Retinal pigment epithelial cell (primary cell): Measurements from ENCODE around the gene NR3C1.

Source experiments
- DNase-seq: peaks from one replicate; pipeline ENCODE4 v3.0.0-alpha.2; 2010; ENCODE audit warnings: low read depth
- H3K4me3 ChIP-seq: 2 replicates; pipeline ENCODE4 v1.5.1; 2011; ENCODE audit warnings: mild to moderate bottlenecking, low read length, control low read depth, moderate library complexity
- TF ChIP-seq, protein P1 (sequence below): conservative IDR thresholded peaks from 2 replicates; pipeline ENCODE4 v1.5.1; 2011; ENCODE audit warnings: low read depth, low read length, control low read depth, inconsistent platforms

Gene NR3C1

DNA sequence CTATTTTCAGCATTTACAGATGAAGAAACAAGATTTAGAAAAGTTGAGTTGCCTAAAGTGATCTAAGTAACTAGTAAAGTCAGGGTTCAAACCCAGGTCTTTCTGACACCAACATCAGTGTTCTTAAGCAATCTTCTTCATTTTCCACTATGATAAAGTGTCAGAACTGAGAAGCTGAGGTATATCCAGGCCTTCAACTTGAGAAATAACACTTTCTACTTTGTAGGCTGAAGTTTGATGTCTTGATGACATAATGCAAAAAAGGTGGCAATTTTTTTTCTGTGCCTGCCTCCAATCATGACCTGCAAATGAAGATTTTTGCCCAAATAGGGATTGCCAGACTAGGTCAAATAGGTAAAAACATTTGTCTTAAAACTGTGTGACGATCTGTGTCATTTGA, 81.3 kb downstream of the NR3C1 start:
- H3K4me3 ChIP-seq = no peak overlapping the region
- TF ChIP-seq, protein P1, sequence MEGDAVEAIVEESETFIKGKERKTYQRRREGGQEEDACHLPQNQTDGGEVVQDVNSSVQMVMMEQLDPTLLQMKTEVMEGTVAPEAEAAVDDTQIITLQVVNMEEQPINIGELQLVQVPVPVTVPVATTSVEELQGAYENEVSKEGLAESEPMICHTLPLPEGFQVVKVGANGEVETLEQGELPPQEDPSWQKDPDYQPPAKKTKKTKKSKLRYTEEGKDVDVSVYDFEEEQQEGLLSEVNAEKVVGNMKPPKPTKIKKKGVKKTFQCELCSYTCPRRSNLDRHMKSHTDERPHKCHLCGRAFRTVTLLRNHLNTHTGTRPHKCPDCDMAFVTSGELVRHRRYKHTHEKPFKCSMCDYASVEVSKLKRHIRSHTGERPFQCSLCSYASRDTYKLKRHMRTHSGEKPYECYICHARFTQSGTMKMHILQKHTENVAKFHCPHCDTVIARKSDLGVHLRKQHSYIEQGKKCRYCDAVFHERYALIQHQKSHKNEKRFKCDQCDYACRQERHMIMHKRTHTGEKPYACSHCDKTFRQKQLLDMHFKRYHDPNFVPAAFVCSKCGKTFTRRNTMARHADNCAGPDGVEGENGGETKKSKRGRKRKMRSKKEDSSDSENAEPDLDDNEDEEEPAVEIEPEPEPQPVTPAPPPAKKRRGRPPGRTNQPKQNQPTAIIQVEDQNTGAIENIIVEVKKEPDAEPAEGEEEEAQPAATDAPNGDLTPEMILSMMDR = no peak
- no peak for DNase-seq

DNA sequence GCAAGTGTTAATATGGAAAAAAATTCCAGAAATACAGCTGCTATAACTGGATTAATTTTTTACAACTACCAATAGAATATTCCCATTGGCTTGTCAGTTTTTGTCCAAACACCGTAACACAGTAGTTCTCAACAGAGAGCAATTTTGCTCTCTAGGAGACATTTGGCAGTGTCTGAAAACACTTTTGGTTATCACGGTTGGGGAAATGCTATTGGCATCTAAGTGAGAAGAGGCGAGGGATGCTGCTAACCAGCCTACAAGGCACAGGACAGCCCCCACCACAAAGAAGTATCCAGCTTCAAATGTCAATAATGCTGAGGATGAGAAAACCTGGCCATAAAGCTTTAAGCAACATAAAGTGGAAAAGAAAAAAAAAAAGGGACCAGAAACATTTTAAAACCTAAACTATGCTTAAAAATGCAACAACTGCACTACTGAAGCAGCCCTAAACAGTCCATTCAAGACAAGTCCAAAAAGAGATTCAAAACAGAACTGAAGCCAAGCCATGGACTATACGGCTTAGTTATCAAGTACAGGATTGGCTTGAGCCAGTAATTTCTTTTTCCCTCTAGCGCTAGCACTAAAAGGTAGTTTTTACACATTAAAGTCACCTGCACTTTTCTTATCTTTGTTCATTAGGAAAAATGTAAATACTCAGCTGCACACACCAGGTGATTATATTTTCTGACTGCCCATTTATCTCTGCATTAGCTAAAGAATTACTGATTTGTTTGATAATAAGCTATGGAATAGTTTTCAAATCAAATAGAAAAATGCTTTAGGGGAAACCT, 83.9 kb downstream of the NR3C1 start:
- TF ChIP-seq, protein P1 = no peak

DNA sequence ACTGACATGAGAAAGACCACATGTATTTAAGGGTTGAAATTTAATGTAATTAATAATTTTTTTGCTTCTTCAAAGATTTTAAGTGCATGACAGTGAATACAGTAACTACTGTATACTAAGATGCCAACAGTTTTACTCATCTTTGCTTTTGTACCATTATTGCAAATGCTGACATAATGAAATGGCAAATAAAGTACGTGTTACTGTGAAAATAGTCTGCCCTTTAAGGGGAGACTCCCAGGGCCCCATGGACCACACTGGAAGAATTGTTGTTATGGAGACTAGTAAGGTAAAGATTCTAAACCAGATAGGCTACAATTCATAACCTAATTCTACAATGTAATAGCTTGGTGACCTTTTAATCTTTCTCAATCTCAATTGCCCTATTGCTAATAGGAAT, 84.7 kb downstream of the NR3C1 start:
- H3K4me3 ChIP-seq = no peak overlapping the region
- DNase-seq = no peak
- TF ChIP-seq, protein P1 = no peak

More for the DNA sequence above, 83.9 kb downstream of the NR3C1 start:
- H3K4me3 ChIP-seq = no peak overlapping the region
- DNase-seq = no peak

DNA sequence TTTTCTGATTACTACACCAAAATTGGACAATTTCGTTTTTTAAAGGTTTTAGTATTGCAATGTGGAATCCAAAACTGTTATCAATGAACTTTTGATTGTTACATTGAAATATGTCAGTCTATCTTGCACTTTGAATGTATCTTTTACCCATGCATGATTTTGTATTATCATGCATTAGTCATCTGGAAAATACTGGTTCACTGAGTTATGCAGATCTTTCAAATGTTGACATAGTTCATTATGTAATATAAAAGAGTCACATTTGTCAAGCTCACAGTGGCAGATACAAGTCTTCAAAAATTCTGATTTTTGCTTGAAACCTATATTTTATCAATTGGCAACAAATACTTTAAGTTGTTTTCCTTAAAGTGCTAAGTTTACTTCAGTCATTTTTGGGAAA, 85.2 kb downstream of the NR3C1 start:
- TF ChIP-seq, protein P1 = no peak
- DNase-seq = no peak
- H3K4me3 ChIP-seq = no peak overlapping the region

DNA sequence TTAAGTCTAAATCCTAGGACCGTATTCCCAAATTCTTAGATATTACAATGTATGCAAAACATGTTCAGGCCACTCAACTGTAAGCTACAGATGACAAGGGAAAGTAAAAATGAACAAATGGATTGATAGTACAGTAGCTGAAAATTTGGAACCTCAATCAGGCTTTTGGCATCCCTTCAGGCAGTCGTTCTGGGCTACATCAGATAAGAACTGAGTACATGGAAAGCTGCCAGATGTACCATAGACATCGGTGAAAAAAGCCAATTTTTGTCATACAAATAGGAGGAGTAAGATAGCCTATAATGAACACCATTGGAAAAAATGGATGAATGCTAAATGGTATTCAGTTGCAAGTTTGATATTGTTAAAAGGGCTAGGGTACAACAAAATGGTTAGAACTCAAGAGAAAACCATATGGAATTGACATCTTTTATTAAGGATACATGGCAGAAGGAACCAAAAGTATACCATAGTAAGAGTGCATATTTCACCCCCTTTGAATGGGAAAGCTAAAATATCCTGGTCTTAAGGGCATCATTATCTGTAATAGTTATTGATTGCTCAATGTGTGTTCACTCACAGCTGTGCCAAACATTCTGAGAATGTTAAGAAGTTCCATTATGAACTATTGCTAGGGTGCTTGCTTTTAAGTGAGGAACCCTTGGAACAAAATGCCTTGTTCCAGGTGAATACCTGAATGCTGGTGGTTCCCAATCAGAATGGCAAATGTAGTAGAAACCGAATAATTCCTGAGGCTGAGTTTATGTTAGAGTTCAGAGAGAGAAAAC, 86.4 kb downstream of the NR3C1 start:
- H3K4me3 ChIP-seq = no peak overlapping the region
- no peak for DNase-seq
- TF ChIP-seq, protein P1 = no peak

DNA sequence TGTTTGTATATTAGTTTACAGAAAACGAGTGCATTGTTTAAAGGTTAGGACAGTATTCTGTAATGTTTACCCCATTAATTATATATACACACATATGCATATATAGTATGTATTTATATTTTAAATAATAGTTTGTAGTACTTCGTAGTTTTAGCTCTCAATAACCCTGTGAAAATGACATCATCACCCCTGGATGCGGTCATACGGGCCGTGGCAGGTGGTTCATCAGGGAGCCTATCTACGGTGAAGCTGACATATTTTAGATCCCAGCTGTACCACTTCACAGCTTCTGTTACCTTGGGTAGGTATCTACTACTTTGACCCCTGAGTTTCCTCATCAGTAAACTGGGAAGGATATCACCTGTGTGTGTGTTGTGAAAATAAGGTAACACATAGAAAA, 87.1 kb downstream of the NR3C1 start:
- no peak for DNase-seq
- H3K4me3 ChIP-seq = no peak overlapping the region
- TF ChIP-seq, protein P1 = no peak
